CD4-positive, alpha-beta T cell (primary cell): Measurements from ENCODE around the gene REEP6. TPM values are rescaled to one million over a fixed set of nuclear protein-coding genes. Genes with fewer than 3 reads are reported as not detected.

Experiments used
- ATAC-seq: fragments of 200-7000 bp; cut with Tn5 transposase; one replicate; pipeline ENCODE4 v1.10.0; 2022; ENCODE audit warnings: mild to moderate bottlenecking; ENCODE audit not compliant: poor library complexity
- CTCF ChIA-PET: fragments of 350-600 bp; sonication (Branson Sonifier 250); formaldehyde crosslinking; loops from one replicate; lab custom pipeline; 2021; ENCODE audit warnings: antibody characterized with exemption, inconsistent platforms; lab: Charles Lee
- POLR2A ChIA-PET: fragments of 350-600 bp; sonication (Branson Sonifier 250); formaldehyde crosslinking; loops from one replicate; lab custom pipeline; 2021; ENCODE audit warnings: antibody characterized with exemption, inconsistent platforms; lab: Charles Lee
- DNase-seq, 14 experiments: peaks; one replicate each; pipeline ENCODE4 v3.0.0-alpha.2; 2013 to 2020; ENCODE audit warnings: mixed read lengths in 2 of 14
- H3K27ac ChIP-seq, 2 donors: one replicate each; pipeline versions ENCODE4 v1.5.1 to v1.7.0; 2013; ENCODE audit warnings: low read length in 2 of 2, low read depth in 1 of 2, mild to moderate bottlenecking in 1 of 2
- H3K27me3 ChIP-seq, 2 experiments: 1 replicate in 1 of 2; 2 replicates in 1 of 2; pipeline versions ENCODE4 v1.6.1 to v1.7.0; 2013; ENCODE audit warnings: low read length in 2 of 2, control low read depth in 1 of 2, mild to moderate bottlenecking in 1 of 2, moderate library complexity in 1 of 2; ENCODE audit not compliant: insufficient read depth in 2 of 2, control insufficient read depth in 1 of 2
- H3K36me3 ChIP-seq: one replicate; pipeline ENCODE4 v1.6.1; 2013; ENCODE audit warnings: low read length, control low read depth; ENCODE audit not compliant: insufficient read depth
- H3K4me1 ChIP-seq: one replicate; pipeline ENCODE4 v1.6.1; 2013; ENCODE audit warnings: low read length, control low read depth; ENCODE audit not compliant: insufficient read depth
- H3K4me3 ChIP-seq: one replicate; pipeline ENCODE4 v1.5.1; 2013; ENCODE audit warnings: mild to moderate bottlenecking, low read length, moderate library complexity
- H3K9me3 ChIP-seq, 2 experiments: 1 replicate in 1 of 2; 2 replicates in 1 of 2; pipeline versions ENCODE4 v1.6.1 to v1.7.0; 2013; ENCODE audit warnings: low read length in 2 of 2, mild to moderate bottlenecking in 2 of 2, control low read depth in 1 of 2, moderate library complexity in 1 of 2; ENCODE audit not compliant: control insufficient read depth in 1 of 2, insufficient read depth in 1 of 2
- H3K27ac Mint-ChIP-seq: one replicate; pipeline ENCODE4 v1.8.0; 2020; ENCODE audit warnings: mixed read lengths
- H3K27me3 Mint-ChIP-seq: one replicate; pipeline ENCODE4 v1.8.0; 2021; ENCODE audit warnings: mixed read lengths
- H3K36me3 Mint-ChIP-seq: one replicate; pipeline ENCODE4 v1.8.0; 2021; ENCODE audit warnings: low read depth, mixed read lengths
- H3K4me1 Mint-ChIP-seq: one replicate; pipeline ENCODE4 v1.8.0; 2021; ENCODE audit warnings: low read depth, mixed read lengths
- H3K4me3 Mint-ChIP-seq: one replicate; pipeline ENCODE4 v1.8.0; 2020; ENCODE audit warnings: mild to moderate bottlenecking, mixed read lengths
- H3K9me3 Mint-ChIP-seq: one replicate; pipeline ENCODE4 v1.8.0; 2020; ENCODE audit warnings: mixed read lengths
- CTCF ChIP-seq: fragments of 200-600 bp; IDR thresholded peaks from one replicate; pipeline ENCODE4 v1.8.0; 2022; ENCODE audit warnings: antibody characterized with exemption, mild to moderate bottlenecking
- intact Hi-C, 2 experiments: fragments of 100-400 bp; cut with DNase I in 1 of 2; cut with micrococcal nuclease in 1 of 2; formaldehyde crosslinking; loops; one replicate each; pipeline versions ENCODE4 v1.15.1 to v1.9.0; 2023 to 2025; cut with DNase I, micrococcal nuclease
- total RNA-seq, 174 experiments: library from RNA in 2 of 174; stranded (reverse) in 2 of 174; gene quantifications; one replicate each; pipeline ENCODE4 v1.2.3 and lab custom pipeline; 2021 to 2026

Gene REEP6
- total RNA-seq, 2 experiments from 2014 or later = 2.2 to 2.8 TPM

- Histone ChIP-seq H3K27ac (no peak overlapping the region), H3K36me3 (no peaks in the 10 kb centered on the region), H3K4me1 (no peaks in the 10 kb centered on the region), H3K9me3 (peaks cover 0 to 21% of the 10 kb centered on the region in 2 experiments), H3K4me3 (no peak overlapping the region), H3K27me3 (peaks cover 10% of the 10 kb centered on the region in 2 experiments)
- peaks cover 37% of the 10 kb centered on the region for H3K27me3 Mint-ChIP-seq
- no peak for DNase-seq
- no peaks in the 10 kb centered on the region for H3K4me1 Mint-ChIP-seq
- intact Hi-C loops = no loop called here
- TF ChIP-seq CTCF = no peak
- ChIA-PET POLR2A (no interaction called here), CTCF (no interaction called here)
- H3K27ac Mint-ChIP-seq = no peak overlapping the region
- no peaks in the 10 kb centered on the region for H3K9me3 Mint-ChIP-seq
- H3K36me3 Mint-ChIP-seq = no peaks in the 10 kb centered on the region
- no peak for ATAC-seq
- H3K4me3 Mint-ChIP-seq = no peak overlapping the region
Observed at GRCh38 chr19:1531587-1531986, 40.6 kb downstream of the REEP6 start.

- no peak overlapping the region for H3K4me3 ChIP-seq
- no peaks in the 10 kb centered on the region for H3K4me1 ChIP-seq
- no peaks in the 10 kb centered on the region for H3K9me3 Mint-ChIP-seq
- ChIA-PET POLR2A (no interaction called here), CTCF (no interaction called here)
- no peak overlapping the region for H3K27ac ChIP-seq
- peaks cover 0 to 18% of the 10 kb centered on the region in 2 experiments for H3K9me3 ChIP-seq
- ATAC-seq = no peak
- peaks cover 8 to 10% of the 10 kb centered on the region in 2 experiments for H3K27me3 ChIP-seq
- H3K36me3 ChIP-seq = no peaks in the 10 kb centered on the region
- TF ChIP-seq CTCF = no peak
- no peak overlapping the region for H3K27ac Mint-ChIP-seq
- peaks cover 35% of the 10 kb centered on the region for H3K27me3 Mint-ChIP-seq
- no peaks in the 10 kb centered on the region for H3K4me1 Mint-ChIP-seq
- no peak for DNase-seq
- H3K36me3 Mint-ChIP-seq = no peaks in the 10 kb centered on the region
- intact Hi-C loops = no loop called here
- no peak overlapping the region for H3K4me3 Mint-ChIP-seq
Observed at GRCh38 chr19:1532003-1532402, 41.0 kb downstream of the REEP6 start.

- Mint-ChIP-seq H3K9me3 (no peaks in the 10 kb centered on the region), H3K27ac (no peak overlapping the region), H3K4me3 (no peak overlapping the region), H3K27me3 (peaks cover 30% of the 10 kb centered on the region), H3K4me1 (no peaks in the 10 kb centered on the region), H3K36me3 (no peaks in the 10 kb centered on the region)
- Histone ChIP-seq H3K27ac (no peak overlapping the region), H3K27me3 (peaks cover 8 to 14% of the 10 kb centered on the region in 2 experiments), H3K36me3 (no peaks in the 10 kb centered on the region), H3K9me3 (peaks cover 0 to 15% of the 10 kb centered on the region in 2 experiments), H3K4me1 (no peaks in the 10 kb centered on the region), H3K4me3 (no peak overlapping the region)
- TF ChIP-seq CTCF = no peak
- DNase-seq (no peak), ATAC-seq (no peak)
- ChIA-PET POLR2A (no interaction called here), CTCF (no interaction called here)
- intact Hi-C loops = no loop called here
Observed at GRCh38 chr19:1533510-1534150, 42.6 kb downstream of the REEP6 start.
